DMS53 treated with DMSO at 0.1 percent for 48 hours (cell line): ENCODE measurements around the gene IPO11.
"Not testable (repeated sequence)": the region's sequence is repeated elsewhere in the genome, so short reads cannot be mapped to it uniquely, and the experiment has no call there.

ENCODE experiments used
- DNase-seq: peaks from one replicate; lab custom pipeline; 2025; ENCODE audit not compliant: unreplicated experiment; lab: John Stamatoyannopoulos, UW

Gene IPO11

DNA sequence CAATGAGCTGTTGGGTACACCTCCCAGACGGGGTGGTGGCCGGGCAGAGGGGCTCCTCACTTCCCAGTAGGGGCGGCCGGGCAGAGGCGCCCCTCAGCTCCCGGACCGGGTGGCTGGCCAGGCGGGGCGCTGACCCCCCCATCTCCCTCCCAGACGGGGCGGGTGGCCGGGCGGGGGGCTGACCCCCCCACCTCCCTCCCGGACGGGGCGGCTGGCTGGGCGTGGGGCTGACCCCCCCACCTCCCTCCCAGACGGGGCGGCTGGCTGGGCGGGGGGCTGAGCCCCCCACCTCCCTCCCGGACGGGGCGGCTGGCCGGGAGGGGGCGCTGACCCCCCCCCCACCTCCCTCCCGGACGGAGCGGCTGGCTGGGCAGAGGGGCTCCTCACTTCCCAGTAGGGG, 100.5 kb downstream of the IPO11 start:
- DNase-seq: not testable (repeated sequence)

- no peak for DNase-seq
Observed at GRCh38 chr5:62514510-62515119, 102.1 kb downstream of the IPO11 start.

GRCh38 chr5:62520812-62521211, 108.2 kb downstream of the IPO11 start:
- not testable (repeated sequence) for DNase-seq

GRCh38 chr5:62521319-62521718, 108.8 kb downstream of the IPO11 start:
- DNase-seq: no peak

DNA sequence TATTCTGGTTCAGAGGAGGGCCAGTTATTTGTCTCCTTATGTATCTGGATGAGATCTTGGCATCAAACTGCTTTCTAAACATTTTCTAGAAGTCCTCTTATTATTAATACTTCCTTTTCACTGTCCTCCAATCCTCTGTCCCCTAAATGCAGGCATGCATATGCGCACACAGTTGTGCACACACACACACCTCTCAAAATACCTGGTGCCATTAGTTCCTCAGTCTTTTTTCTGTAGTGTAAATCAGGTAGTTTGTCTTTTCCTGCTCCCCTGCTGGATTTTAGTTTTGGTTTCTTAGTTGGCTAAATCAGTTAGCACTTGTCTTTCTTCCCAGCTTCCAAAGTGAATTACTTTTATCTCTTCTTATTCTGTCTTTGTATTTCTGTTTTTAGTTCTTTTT, 110.2 kb downstream of the IPO11 start:
- DNase-seq: no peak

DNA sequence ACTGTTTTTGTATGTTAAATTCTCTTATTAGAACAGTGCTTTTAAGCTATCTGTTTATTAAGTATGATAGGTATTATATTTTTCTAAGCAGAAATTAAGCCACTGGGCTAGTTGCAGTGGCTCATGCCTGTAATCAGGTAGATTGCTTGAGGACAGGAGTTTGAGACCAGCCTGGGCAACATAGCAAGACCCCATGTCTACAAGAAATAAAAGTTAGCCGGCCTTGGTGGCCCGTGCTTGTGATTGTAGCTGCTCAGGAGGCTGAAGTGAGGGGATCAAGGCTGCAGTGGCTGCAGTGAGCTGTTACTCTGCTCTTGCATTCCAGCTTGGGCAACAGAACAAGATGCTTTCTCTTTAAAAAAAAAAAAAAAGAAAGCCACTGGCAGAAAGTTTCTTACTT, 121.0 kb downstream of the IPO11 start:
- DNase-seq: no peak

- no peak for DNase-seq
Observed at GRCh38 chr5:62534461-62535236, 122.1 kb downstream of the IPO11 start.

DNA sequence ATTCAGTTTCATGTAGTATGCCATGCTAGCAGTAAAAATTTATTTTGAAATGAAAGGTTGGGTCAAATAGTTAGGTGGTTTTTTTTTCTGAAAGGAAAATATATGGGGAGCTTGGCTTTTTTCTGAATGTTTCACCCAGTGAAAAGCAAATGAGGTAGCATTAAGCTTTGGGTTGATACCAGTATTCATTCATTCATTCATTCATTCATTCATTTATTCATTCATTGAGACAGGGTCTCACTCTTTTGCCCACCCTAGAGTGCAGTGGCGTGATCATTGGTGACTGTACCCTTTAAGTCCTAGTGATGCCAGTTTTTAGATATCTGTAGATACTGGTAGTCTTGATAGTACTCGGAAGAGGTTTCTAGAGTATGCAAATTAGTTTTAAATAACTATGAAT, 123.7 kb downstream of the IPO11 start:
- DNase-seq: no peak

DNA sequence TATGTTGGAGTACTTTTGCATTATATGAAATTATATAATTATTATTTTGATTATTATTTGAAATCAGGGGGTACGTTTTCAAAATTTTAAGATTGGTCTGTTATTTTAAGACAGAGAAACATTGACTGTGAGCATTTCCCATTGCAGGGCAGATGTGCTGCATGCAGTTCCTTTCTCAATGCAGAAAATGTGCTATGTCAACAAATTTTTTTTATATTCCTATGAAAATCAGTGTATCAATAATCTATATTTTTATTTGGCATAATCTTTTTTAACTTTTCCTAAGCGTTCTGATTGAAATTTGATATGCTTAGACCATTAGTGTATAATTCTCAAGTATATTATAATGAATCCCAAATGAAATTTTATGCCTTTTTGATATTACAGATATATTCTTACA, 124.2 kb downstream of the IPO11 start:
- no peak for DNase-seq

DNA sequence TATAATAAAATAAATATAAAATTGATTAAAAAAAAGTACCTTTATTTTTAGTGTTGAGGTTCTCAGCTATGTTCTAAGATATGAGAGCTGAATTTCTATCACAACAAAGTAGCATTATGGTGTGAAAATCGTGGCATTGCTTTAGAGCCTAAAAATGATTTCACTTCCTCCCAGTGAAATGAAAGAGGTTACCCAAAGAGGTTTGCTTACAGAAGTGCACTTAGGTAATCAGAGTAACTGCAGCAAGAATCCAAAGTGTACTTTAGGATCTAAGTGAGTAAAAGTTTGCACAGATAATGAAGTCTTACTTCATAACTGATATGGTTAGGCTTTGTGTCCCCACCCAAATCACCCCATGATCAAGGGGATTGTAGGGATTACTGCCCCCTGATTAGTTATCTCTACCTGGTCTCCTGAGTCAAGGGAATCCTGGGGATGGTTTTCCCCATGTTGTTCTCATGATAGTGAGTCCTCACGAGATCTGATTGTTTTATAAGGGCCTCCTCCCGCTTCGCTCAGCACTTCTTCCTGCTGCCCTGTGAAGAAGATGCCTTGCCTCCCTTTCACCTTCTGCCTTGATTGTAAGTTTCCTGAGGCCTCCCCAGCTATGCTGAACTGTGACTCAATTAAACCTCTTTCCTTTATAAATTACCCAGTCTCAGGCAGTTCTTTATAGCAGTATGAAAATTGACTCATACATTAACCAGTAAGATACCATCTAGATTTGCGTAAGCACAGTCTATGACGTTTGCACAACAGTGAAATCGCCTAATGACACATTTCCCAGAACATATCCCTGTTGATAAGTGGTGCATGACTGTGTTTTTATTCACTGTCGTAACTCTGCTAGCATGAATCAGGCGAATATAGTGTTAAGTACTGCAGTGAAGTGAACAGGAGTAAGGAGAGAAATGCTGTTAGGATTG, 125.7 kb downstream of the IPO11 start:
- no peak for DNase-seq

DNA sequence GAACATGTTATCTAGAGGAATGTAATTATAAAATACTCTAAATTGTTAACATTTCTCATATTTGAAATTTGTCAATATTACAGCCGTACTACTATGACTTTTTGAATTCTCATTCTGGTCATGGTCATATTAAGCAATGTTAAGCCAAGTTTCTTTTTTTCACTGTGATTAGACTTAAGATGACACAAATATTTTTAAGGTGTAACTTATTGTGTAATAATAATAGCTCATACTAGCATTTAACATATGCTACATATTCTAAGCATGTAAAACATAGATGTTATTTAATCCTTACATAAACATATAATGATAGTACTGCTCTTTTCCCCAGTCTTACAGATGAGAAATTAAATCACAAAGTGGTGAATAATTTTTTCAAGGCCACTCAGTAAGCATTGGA, 130.2 kb downstream of the IPO11 start:
- no peak for DNase-seq

DNA sequence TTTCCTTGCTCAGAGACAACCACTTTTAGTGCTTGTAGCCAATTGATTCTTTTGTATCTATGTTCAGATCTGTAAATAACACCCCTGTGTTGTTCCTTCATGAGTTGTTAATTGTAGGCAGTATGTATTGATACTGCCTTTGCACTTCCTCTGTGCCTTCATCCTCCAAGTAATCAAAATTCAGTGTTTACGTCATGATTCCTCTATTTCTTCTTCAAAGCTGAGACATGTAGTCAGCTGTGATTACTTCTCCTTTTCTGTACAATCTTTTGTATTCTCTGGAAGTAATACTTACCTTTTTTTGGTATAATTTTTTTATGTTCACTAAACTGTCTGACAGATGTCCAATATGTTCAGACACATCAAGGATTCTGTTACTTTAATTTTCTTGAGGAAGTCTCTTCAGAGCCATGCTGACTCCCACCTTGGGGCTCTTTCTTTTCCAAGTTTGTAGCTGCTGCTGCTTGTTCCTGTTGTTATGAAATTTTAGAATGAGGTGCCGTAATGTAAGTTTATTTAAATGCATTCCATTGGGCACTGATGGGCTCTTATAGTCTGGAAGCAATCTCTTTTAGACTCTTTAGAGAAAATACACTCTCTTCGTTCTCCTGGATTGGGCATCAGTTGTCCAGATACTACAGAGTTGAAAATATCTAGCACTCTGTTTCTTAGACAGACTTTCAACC, 135.5 kb downstream of the IPO11 start:
- no peak for DNase-seq

- DNase-seq: no peak
Observed at GRCh38 chr5:62550103-62550502, 137.5 kb downstream of the IPO11 start.

DNA sequence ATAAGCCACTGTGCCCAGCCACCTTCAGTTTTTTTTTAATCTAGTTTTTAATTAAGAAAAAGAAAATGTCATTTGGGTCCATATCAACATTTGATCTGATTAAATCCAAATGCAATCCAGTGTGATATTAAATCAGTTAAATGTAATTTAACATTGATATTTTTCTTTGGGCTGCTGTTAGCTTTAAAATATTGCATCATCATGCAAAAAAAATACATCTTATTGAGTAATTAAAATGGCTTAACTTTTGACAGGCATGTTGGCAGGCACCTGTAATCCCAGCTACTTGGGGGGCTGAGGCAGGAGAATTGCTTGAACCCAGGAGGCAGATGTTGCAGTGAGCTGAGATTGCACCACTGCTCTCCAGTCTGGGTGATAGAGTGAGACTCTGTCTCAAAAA, 143.4 kb downstream of the IPO11 start:
- no peak for DNase-seq

DNA sequence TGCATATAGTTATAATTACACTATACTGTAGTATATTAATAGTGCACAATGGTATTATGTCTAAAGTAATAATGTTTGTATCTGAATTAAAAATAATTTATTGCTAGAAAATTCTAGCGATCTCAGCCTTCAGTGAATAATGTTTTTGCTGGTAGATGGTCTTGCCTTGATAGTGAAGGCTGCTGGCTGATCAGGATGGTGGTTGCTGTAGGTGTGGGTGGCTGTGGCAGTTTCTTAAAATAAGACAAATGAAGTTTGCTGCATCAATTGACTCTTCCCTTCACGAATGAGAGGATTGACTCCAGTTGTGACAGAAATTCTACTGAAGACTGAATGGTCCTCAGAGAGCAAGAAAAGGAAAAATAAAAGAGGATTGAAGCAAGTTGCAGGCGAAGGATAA, 146.4 kb downstream of the IPO11 start:
- DNase-seq: no peak

DNA sequence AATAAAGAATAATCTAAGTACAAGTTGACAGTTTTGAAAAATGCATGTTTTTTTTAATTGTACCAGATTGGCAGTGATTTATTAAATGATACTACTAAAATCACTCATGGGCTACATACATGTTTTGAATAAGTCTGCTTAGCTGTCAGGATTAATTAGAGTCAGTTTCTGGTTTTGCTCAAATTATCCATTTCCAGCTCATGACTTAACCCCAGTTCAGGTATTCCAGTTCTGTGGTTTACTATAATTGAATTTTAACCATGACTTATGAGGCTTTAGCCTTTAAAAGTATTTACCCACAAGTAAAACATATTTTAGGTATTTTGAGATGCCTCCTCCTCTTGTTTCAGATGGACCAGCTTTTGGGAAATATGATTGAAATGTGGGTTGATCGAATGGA, 148.2 kb downstream of the IPO11 start:
- DNase-seq: no peak

GRCh38 chr5:62561896-62562295, 149.3 kb downstream of the IPO11 start:
- no peak for DNase-seq

GRCh38 chr5:62562867-62563266, 150.3 kb downstream of the IPO11 start:
- DNase-seq: no peak

- no peak for DNase-seq
Observed at GRCh38 chr5:62564101-62564500, 151.5 kb downstream of the IPO11 start.

GRCh38 chr5:62565740-62566139, 153.2 kb downstream of the IPO11 start:
- not testable (repeated sequence) for DNase-seq

- no peak for DNase-seq
Observed at GRCh38 chr5:62568143-62568542, 155.6 kb downstream of the IPO11 start.
